ENCODE data around the gene PLA2G4D. TPM values are rescaled to one million over a fixed set of nuclear protein-coding genes. Genes with fewer than 3 reads are reported as not detected.

The PLA2G4D gene
- total RNA-seq, 3 donors from 2014 or later: not detected

DNA sequence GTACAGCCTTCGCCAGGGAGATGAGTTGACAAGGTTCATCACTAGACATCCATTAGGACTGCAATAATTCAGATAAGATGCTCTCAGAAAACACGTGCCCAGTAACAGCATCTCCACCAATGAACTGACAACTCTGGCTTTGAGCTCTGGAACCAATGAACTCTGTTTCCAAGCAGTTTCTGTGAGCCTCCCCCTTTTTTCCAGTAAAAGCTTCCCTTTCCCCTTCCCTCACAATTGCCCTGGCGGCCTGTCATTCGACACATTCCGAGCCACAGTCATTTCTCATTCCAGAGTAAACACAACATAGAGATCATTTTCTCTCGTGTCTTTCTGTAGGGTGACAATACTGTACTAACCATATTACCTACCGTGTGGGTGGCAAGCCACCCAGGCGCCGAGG is 3.6 kb downstream of the PLA2G4D start:
- ATAC-seq (no peak), DNase-seq (no peak)
- Mint-ChIP-seq H3K36me3 (ENCODE audit: insufficient read depth) (no peaks in the 10 kb centered on the region), H3K4me1 (ENCODE audit: low read depth) (peaks cover 3% of the 10 kb centered on the region), H3K27me3 (ENCODE audit: low read depth) (peaks cover 5% of the 10 kb centered on the region), H3K4me3 (no peak overlapping the region), H3K9me3 (no peaks in the 10 kb centered on the region)

DNA sequence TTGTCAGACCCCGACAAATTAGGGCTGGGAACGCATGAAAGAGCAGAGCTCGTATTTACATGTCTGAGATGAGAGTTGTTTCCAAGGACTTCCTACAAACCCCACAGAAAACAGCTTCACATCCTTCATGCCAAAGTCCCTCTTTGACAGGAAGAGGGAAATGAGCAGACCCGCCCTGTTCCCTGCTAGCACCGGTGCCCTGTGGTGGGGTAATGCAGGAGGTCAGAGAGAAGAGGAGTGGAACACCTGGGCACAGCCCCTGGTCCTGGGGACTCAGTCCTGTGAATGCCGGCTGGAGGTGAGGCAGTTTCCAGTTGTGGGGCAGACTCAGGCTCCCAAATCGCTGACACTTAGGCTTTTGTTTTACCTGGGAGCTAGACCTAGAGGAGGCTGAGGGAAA is 4.0 kb downstream of the PLA2G4D start:
- Mint-ChIP-seq H3K4me1 (ENCODE audit: low read depth) (peaks cover 3% of the 10 kb centered on the region), H3K27me3 (ENCODE audit: low read depth) (peaks cover 5% of the 10 kb centered on the region), H3K36me3 (ENCODE audit: insufficient read depth) (no peaks in the 10 kb centered on the region), H3K4me3 (no peak overlapping the region), H3K9me3 (no peaks in the 10 kb centered on the region)
- DNase-seq: no peak
- no peak for ATAC-seq

DNA sequence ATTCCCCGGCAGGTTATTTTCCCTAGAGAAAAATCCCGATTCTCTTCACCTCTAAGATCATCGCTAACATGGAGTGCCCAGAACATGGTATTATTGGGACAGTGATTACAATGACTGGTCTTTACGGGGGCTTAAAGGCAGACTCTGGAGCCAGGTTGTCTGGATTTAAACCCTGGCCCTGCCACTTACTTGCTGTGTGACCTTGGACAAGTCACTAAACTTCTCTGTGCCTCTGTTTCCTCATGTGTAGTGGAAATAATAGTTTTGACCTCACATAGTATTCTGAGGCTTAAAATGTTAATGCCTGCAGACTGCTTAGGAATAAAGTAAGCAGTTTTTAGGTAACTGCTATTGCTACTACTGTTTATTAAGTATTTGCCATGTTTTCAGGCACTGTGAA is 4.4 kb downstream of the PLA2G4D start:
- no peak for DNase-seq
- ATAC-seq: no peak
- H3K27me3 Mint-ChIP-seq (ENCODE audit: low read depth): peaks cover 5% of the 10 kb centered on the region
- peaks cover 3% of the 10 kb centered on the region for H3K4me1 Mint-ChIP-seq (ENCODE audit: low read depth)
- H3K4me3 Mint-ChIP-seq: no peak overlapping the region
- H3K36me3 Mint-ChIP-seq (ENCODE audit: insufficient read depth): no peaks in the 10 kb centered on the region
- no peaks in the 10 kb centered on the region for H3K9me3 Mint-ChIP-seq

DNA sequence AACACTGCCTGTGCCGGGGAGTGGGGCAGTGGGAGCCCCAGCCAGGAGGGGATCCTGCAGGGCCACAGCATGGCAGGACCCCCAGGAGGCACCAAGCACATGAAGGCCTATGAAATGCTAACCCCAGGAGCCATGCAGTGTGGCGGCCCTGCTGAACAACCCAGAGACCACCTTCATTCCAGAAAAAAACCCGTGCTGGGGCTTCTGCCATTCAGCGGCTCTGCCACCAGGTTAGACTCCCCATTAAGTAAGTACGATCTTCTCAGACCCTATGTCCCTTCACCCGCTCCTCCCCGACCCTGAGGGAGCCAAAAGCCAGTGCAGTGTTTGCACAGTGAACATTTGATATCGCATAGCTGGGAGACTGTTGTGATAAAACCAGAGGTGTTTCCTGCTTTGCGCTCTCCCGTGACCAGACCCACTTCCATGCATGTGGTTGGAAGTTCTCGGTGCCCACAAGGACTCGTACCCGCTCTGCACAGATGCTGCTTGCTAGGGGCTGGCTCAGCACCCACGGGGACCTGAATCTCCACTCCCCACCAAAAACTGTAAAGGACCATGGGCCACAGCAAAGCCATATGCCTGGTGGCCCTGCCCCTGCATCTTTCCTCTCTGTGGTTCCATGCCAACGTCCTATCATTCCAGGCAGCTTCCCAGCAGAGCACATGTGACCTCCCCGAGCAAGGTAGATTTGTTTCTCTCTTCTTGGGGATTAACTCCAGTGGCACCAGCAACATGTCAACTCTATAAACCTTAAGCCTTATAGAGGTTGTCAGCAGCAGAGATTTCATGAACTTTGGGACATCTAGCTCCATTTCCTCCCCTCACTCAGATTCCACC is 5.3 kb downstream of the PLA2G4D start:
- H3K9me3 Mint-ChIP-seq: no peaks in the 10 kb centered on the region
- DNase-seq (no peak), ATAC-seq (no peak)
- peaks cover 9% of the 10 kb centered on the region for H3K4me1 Mint-ChIP-seq (ENCODE audit: low read depth)
- no peak overlapping the region for H3K4me3 Mint-ChIP-seq
- no peaks in the 10 kb centered on the region for H3K36me3 Mint-ChIP-seq (ENCODE audit: insufficient read depth)
- H3K27me3 Mint-ChIP-seq (ENCODE audit: low read depth): peaks cover 9% of the 10 kb centered on the region

DNA sequence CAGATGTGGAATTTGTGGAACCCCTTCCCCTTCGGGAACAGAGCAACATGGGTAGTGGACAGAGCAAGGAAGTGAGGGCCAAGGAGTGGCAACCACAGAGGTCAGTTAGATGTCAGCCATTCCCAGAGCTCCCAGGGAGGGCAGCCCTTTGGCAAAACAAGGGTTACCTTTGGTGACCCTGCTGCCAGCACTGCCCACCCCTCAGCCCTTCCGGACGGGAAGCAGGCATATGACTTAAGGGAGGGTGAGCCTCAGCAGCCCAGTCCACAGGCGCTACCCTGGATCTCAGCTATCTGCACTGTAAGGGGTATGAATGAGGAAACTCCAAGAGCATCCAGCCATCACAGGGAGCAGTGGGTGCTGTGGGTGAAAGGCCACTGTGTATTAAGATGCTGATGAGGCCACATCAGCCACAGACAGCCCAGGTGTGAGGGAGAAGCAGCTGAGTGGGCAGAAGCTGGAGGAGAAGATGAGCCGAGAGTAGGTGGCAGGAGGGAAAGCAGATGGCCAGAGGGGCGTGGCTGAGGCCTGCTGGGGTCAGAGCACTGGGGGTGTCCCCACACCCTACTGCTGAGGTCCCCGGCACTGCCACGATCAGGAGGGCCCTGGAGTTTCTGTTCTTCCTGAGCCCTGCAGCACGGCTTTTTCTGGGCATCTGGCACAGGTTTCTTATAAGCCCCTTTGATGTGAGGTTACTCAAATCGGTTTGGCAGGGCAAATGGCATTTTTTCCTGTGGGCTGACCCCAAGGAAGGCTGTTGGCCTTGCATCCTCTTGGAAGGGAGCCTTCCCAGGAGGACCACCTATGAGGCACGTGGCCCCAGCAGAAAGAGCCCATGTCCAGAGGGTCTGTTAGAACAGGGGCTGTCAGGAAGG is 6.2 kb downstream of the PLA2G4D start:
- no peak for DNase-seq
- peaks cover 13% of the 10 kb centered on the region for H3K27me3 Mint-ChIP-seq (ENCODE audit: low read depth)
- no peak for ATAC-seq
- H3K9me3 Mint-ChIP-seq: no peaks in the 10 kb centered on the region
- H3K4me3 Mint-ChIP-seq: no peak overlapping the region
- no peaks in the 10 kb centered on the region for H3K36me3 Mint-ChIP-seq (ENCODE audit: insufficient read depth)
- H3K4me1 Mint-ChIP-seq (ENCODE audit: low read depth): peaks cover 9% of the 10 kb centered on the region

DNA sequence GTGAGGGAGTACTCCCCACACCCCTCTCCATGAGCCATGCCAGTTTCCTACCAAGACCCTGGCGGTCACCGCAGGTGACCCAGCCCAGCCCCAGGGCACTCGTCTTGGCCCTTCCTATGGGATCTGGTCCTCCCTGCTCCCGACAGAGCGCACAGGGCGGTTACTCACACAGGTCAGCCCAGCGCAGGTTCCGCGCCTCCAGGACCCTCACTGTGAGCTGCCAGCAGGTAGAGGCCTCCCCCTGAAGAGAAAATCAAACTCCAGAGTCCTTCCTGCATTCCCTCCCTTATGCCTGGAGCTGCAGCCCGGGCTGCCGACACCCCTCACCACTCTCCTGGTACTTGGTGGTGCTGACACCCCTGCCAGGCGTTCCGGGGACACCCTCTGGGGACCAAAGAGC is 6.9 kb downstream of the PLA2G4D start:
- Mint-ChIP-seq H3K4me3 (no peak overlapping the region), H3K27me3 (ENCODE audit: low read depth) (peaks cover 16% of the 10 kb centered on the region), H3K36me3 (ENCODE audit: insufficient read depth) (no peaks in the 10 kb centered on the region), H3K9me3 (no peaks in the 10 kb centered on the region), H3K4me1 (ENCODE audit: low read depth) (peaks cover 9% of the 10 kb centered on the region)
- no peak for DNase-seq
- no peak for ATAC-seq

DNA sequence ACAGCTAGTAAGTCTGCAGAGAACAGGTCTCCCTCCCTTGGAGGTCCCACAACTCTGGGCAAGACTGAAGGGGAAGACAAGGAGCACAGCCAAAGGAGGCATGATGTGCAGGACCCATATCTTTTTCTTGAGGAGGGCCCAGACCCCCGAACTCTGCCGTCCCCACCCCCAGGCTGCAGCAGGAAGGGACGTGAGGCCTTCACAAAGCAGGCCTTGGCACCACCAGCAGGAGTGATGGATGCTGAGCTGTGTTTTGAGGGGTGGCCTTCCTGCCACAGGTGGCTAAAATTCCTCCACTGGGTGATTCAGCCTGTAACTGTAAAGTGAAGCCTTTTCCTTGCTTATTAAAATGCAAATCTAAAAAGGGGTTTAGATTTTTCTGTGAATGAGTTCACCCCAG is 8.6 kb downstream of the PLA2G4D start:
- Mint-ChIP-seq H3K27me3 (ENCODE audit: low read depth) (peaks cover 11% of the 10 kb centered on the region), H3K36me3 (ENCODE audit: insufficient read depth) (no peaks in the 10 kb centered on the region), H3K4me3 (no peak overlapping the region), H3K9me3 (no peaks in the 10 kb centered on the region), H3K4me1 (ENCODE audit: low read depth) (peaks cover 7% of the 10 kb centered on the region)
- DNase-seq: no peak
- no peak for ATAC-seq

DNA sequence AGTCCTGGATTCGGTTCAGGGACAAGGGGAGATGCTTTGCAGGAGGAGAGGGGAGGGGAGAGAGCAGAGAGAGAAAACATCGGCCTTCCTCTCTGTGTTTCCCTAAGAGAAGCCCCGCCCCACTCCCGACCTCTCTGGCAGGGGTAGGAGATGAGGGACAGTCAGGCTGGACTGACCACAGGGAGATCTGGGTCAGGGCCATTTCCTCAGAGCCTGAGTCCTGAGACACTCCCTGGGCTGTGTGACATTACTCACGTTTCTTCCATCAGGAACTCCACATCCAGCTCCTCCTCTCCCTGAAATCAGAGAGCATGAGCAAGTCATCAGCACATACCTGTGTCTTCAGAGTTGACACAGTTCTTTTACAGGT is 9.1 kb downstream of the PLA2G4D start:
- Mint-ChIP-seq H3K4me1 (ENCODE audit: low read depth) (peaks cover 7% of the 10 kb centered on the region), H3K36me3 (ENCODE audit: insufficient read depth) (no peaks in the 10 kb centered on the region), H3K27me3 (ENCODE audit: low read depth) (peaks cover 11% of the 10 kb centered on the region), H3K4me3 (no peak overlapping the region), H3K9me3 (no peaks in the 10 kb centered on the region)
- ATAC-seq (no peak), DNase-seq (no peak)

DNA sequence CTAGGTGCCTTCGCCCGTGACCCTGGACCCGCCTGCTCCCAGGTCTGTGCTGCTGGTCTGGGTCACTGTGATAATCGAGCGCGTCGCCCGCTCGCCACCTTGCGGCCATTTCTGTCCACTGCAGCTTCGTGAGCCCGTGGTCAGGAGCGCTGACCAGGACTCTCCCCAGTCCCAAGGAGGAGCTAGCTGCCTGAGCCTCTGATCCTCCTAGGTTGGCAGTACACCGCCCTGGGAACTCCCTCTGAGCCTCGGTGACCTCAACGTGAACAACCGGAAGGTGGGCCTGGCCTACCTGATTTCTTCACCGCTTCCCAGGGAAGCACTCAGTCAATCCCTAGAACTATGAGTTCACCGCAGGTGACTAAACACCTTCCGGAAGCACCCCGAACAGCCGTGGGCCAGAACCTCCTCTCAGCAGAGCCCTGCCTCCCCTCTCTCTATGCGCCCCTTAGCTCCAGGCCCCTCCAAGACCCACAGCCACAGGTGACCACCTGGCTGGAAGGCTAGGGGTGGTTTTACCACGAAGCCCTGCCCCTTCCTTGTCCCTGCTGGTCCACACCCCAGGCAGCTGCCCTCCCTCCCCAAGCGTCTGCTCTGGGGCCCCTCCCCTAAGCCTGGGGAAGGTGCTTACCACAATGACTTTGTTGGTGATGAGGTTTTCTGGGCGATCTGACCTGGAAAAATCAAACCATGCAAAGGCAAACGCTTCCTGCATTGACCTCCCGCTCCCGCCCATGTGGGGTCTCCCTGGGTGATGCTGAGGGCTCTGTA is 9.7 kb downstream of the PLA2G4D start:
- Mint-ChIP-seq H3K4me3 (no peak overlapping the region), H3K4me1 (ENCODE audit: low read depth) (peaks cover 7% of the 10 kb centered on the region), H3K36me3 (ENCODE audit: insufficient read depth) (no peaks in the 10 kb centered on the region), H3K27me3 (ENCODE audit: low read depth) (peaks cover 11% of the 10 kb centered on the region), H3K9me3 (no peaks in the 10 kb centered on the region)
- peak; percentile 69 to 76 for ATAC-seq
- DNase-seq: peak; percentile 25

DNA sequence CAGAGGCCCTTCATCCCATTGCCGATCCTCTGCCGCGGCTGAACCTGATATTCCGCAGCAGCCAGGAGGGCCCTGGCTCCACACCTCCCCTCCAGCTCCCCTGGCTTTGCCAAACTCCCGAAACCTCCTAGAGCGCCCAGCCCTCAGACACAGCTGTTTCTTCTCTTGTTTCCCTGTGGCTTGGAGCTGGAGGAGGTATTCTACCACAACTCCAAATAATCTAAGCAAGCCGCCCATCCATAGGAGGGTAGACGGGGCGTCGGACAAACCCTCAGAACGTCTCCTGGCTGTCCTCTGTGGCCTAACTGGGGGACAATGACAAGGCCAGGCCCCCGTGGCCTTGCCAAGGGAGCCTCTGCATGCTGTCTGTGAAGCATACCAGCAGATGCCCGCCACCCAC is 10.4 kb downstream of the PLA2G4D start:
- no peaks in the 10 kb centered on the region for H3K9me3 Mint-ChIP-seq

DNA sequence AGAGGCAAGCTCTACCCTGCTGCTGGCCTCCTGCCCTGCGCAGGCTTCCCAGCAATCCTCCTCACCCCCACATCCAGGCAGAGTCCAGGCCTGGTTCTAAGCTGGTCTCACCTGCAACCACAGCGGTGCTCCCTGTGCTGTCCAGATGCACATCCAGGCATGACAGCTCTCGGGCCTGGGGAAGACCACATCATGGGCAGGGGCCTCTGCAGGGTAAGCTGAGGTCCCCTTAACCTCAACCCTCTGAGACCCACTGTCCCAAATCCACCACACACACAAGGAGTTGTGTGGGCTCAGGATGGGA is 10.8 kb downstream of the PLA2G4D start:
- peaks cover 11% of the 10 kb centered on the region for H3K27me3 Mint-ChIP-seq (ENCODE audit: low read depth)
- H3K4me1 Mint-ChIP-seq (ENCODE audit: low read depth): peaks cover 7% of the 10 kb centered on the region
- ATAC-seq (no peak), DNase-seq (no peak)
- H3K4me3 Mint-ChIP-seq: no peak overlapping the region
- no peaks in the 10 kb centered on the region for H3K9me3 Mint-ChIP-seq
- no peaks in the 10 kb centered on the region for H3K36me3 Mint-ChIP-seq (ENCODE audit: insufficient read depth)

More for the DNA sequence above, 10.4 kb downstream of the PLA2G4D start:
- peaks cover 7% of the 10 kb centered on the region for H3K4me1 Mint-ChIP-seq (ENCODE audit: low read depth)
- ATAC-seq (no peak), DNase-seq (no peak)
- no peaks in the 10 kb centered on the region for H3K36me3 Mint-ChIP-seq (ENCODE audit: insufficient read depth)
- no peak overlapping the region for H3K4me3 Mint-ChIP-seq
- H3K27me3 Mint-ChIP-seq (ENCODE audit: low read depth): peaks cover 11% of the 10 kb centered on the region

DNA sequence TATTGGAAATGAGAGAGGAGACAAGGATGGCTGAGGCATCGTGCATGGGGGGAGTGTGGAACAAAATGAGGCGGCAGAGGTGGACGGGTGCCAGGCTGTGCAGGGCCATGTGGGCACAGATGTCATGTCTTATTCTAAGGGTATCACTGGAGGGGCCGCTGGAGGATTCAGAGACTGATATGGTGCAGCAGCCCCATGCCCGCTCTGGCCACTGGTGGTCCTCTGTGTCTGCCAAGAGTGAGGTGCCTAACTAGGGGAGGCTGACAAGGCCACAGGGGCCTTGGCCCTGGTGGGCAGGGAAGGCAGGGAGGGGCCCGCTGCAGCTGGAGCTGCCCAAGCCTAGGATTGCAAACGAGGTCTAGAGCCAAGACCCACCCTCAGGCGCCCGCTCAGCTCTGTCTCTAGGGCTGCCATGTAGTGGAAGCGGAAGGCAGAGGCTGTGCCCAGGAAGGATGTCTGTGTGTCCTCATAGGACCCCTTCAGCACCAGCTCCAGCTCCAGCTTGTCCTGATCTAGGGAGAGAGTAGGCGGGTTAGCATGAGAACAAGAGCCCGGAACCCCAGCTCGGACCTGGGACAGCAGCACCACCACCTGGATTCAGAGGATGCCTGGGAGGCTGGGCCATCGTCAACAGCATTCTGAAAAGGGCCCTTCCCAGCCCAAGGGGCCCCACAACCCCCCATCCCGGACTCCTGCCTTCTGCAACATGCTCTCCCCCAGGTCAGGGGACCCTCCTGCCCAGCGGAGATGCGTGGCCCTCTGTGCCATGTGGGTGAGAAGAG is 11.3 kb downstream of the PLA2G4D start:
- H3K36me3 Mint-ChIP-seq (ENCODE audit: insufficient read depth): no peaks in the 10 kb centered on the region
- H3K4me3 Mint-ChIP-seq: no peak overlapping the region
- H3K9me3 Mint-ChIP-seq: no peaks in the 10 kb centered on the region
- peaks cover 7% of the 10 kb centered on the region for H3K4me1 Mint-ChIP-seq (ENCODE audit: low read depth)
- no peak for DNase-seq
- peaks cover 11% of the 10 kb centered on the region for H3K27me3 Mint-ChIP-seq (ENCODE audit: low read depth)
- no peak for ATAC-seq

DNA sequence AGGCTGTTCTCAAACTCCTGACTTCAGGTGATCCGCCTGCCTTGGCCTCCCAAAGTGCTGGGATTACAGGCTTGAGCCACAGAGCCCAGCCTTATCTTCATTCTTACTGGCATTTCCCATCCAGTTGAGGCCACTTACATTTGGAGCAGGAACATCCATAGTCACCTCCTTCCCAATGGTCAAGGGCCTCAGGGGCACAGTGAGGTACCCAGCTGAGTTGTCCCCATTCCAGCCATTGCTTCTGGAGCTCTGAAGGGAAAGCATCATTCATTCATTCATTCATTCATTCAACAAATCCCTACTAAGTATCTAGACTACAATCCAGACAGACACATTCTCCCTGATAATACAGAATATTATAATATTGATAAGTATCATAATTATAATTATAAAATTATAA is 12.2 kb downstream of the PLA2G4D start:
- Mint-ChIP-seq H3K4me3 (no peak overlapping the region), H3K27me3 (ENCODE audit: low read depth) (peaks cover 11% of the 10 kb centered on the region), H3K4me1 (ENCODE audit: low read depth) (peaks cover 7% of the 10 kb centered on the region), H3K9me3 (no peaks in the 10 kb centered on the region), H3K36me3 (ENCODE audit: insufficient read depth) (no peaks in the 10 kb centered on the region)
- DNase-seq (no peak), ATAC-seq (no peak)

Measured in activated T-cell treated with anti-CD3 and anti-CD28 coated beads, Interleukin-2, amount 50 U/mL, for 4 hours (primary cell).